GM23248 (cell line): Measurements from ENCODE around the gene MAU2. TPM values are rescaled to one million over a fixed set of nuclear protein-coding genes. Genes with fewer than 3 reads are reported as not detected.

Source experiments
- DNase-seq: peaks from one replicate; pipeline ENCODE4 v3.0.0-alpha.2; 2015
- H2AFZ ChIP-seq: fragments of 200-600 bp; sonication (generic); 2 replicates; pipeline ENCODE4 v1.6.1; 2016; ENCODE audit warnings: antibody characterized with exemption
- H3F3A ChIP-seq: fragments of 200-600 bp; sonication (generic); 2 replicates; pipeline ENCODE4 v1.6.1; 2016; ENCODE audit warnings: mild to moderate bottlenecking, antibody characterized with exemption, mixed run types; ENCODE audit not compliant: insufficient read depth
- H3K27ac ChIP-seq: fragments of 200-600 bp; sonication (generic); 2 replicates; pipeline ENCODE4 v1.5.1; 2016; ENCODE audit warnings: mild to moderate bottlenecking
- H3K27me3 ChIP-seq: fragments of 200-600 bp; sonication (generic); replicated peaks from 2 replicates; pipeline ENCODE4 v1.6.1; 2016; ENCODE audit warnings: mild to moderate bottlenecking; ENCODE audit not compliant: insufficient read depth
- H3K36me3 ChIP-seq: fragments of 200-600 bp; sonication (generic); 2 replicates; pipeline ENCODE4 v1.6.1; 2016; ENCODE audit warnings: low read depth, mild to moderate bottlenecking
- H3K4me1 ChIP-seq: fragments of 200-600 bp; sonication (generic); 2 replicates; pipeline ENCODE4 v1.6.1; 2016; ENCODE audit warnings: mild to moderate bottlenecking; ENCODE audit not compliant: insufficient read depth
- H3K4me2 ChIP-seq: fragments of 200-600 bp; sonication (generic); one replicate; pipeline ENCODE4 v1.6.1; 2016; ENCODE audit warnings: mild to moderate bottlenecking; ENCODE audit not compliant: unreplicated experiment
- H3K4me3 ChIP-seq: fragments of 200-600 bp; sonication (generic); 2 replicates; pipeline ENCODE4 v1.5.1; 2016; ENCODE audit warnings: mild to moderate bottlenecking
- H3K79me2 ChIP-seq: fragments of 200-600 bp; sonication (generic); 2 replicates; pipeline ENCODE4 v1.6.1; 2016; ENCODE audit warnings: mild to moderate bottlenecking; ENCODE audit not compliant: insufficient read depth
- H3K9ac ChIP-seq: fragments of 200-600 bp; sonication (generic); 2 replicates; pipeline ENCODE4 v1.6.1; 2016; ENCODE audit warnings: mild to moderate bottlenecking
- H3K9me2 ChIP-seq: fragments of 200-600 bp; sonication (generic); 2 replicates; pipeline ENCODE4 v1.6.1; 2016; ENCODE audit warnings: mixed run types, mild to moderate bottlenecking, moderate library complexity; ENCODE audit not compliant: insufficient read depth
- H3K9me3 ChIP-seq: fragments of 200-600 bp; sonication (generic); one replicate; pipeline ENCODE4 v1.6.1; 2017; ENCODE audit warnings: low read depth
- H4K20me1 ChIP-seq: fragments of 200-600 bp; sonication (generic); 2 replicates; pipeline ENCODE4 v1.6.0; 2016; ENCODE audit not compliant: insufficient read depth
- EZH2 ChIP-seq: fragments of 200-600 bp; sonication (generic); IDR thresholded peaks from 2 replicates; pipeline ENCODE4 v1.6.1; 2018; ENCODE audit warnings: antibody characterized with exemption, mild to moderate bottlenecking; ENCODE audit not compliant: insufficient read depth, poor library complexity, severe bottlenecking
- EZH2phosphoT487 ChIP-seq: fragments of 200-600 bp; sonication (generic); IDR thresholded peaks from 2 replicates; pipeline ENCODE4 v1.6.1; 2018; ENCODE audit warnings: antibody characterized with exemption, moderate library complexity, mild to moderate bottlenecking, low read depth; ENCODE audit not compliant: insufficient read depth
- WGBS, 2 experiments: methylation state at CpG; one replicate each; pipeline ENCODE4 v1.1.6; 2015 to 2017; ENCODE audit warnings: low lambda C conversion rate in 2 of 2, low coverage in 1 of 2; ENCODE audit errors: missing lambda C conversion rate in 2 of 2; 5-methylcytosine and 5-hydroxymethylcytosine counted together
- in situ Hi-C: fragments of 300-500 bp; cut with MboI; formaldehyde crosslinking; loops from 2 replicates; pipeline ENCODE4 v1.15.0; 2020
- polyA plus RNA-seq: library from polyadenylated mRNA; unstranded; fragments of >200 nt; fragmentation: Nextera tagmentation; extraction: Ambion mirVana; gene quantifications from 2 replicates; pipeline ENCODE4 v1.2.1, GENCODE V29; 2016
- total RNA-seq: library from RNA; depleted of rRNA; stranded (reverse); fragments of >200 nt; shearing (Covaris generic); gene quantifications from 2 replicates; pipeline ENCODE4 v1.2.3, GENCODE V29; 2014

Gene MAU2
- total and polyA plus RNA-seq, 2 experiments from 2014 or later: 23.0 to 25.4 TPM

GRCh38 chr19:19399733-19400433 is 79.3 kb downstream of the MAU2 start:
- H3K4me1 ChIP-seq: peaks cover 37% of the 10 kb centered on the region
- H2AFZ ChIP-seq: peak overlapping the region; percentile 68
- H3K9me3 ChIP-seq: no peaks in the 10 kb centered on the region
- H3F3A ChIP-seq: peaks cover 25% of the 10 kb centered on the region
- H3K36me3 ChIP-seq: no peaks in the 10 kb centered on the region
- H3K27me3 ChIP-seq: no peaks in the 10 kb centered on the region
- TF ChIP-seq EZH2phosphoT487: no peak
- no peak for TF ChIP-seq EZH2
- H3K4me3 ChIP-seq: peak overlapping the region; percentile 12; the same call in 1 of the 2 replicates
- in situ Hi-C loops: no loop called here
- no peaks in the 10 kb centered on the region for H4K20me1 ChIP-seq
- H3K4me2 ChIP-seq: peak overlapping the region; percentile 29
- peaks cover 87% of the 10 kb centered on the region for H3K79me2 ChIP-seq
- peak overlapping the region; percentile 63 for H3K27ac ChIP-seq
- no peaks in the 10 kb centered on the region for H3K9me2 ChIP-seq
- 22 to 23% methylated on average over 9 of the region's 9 CpGs for WGBS, 2 experiments
- H3K9ac ChIP-seq: peak overlapping the region; percentile 55
- peak; percentile 75 for DNase-seq

- in situ Hi-C loops: no loop called here
- H2AFZ ChIP-seq: peak overlapping the region; percentile 60
- H3K27ac ChIP-seq: peak overlapping the region; percentile 99
- no peak for TF ChIP-seq EZH2phosphoT487
- no peak for TF ChIP-seq EZH2
- H3K9ac ChIP-seq: peak overlapping the region; percentile 64
- no peaks in the 10 kb centered on the region for H3K27me3 ChIP-seq
- H3K36me3 ChIP-seq: no peaks in the 10 kb centered on the region
- H3K9me3 ChIP-seq: no peaks in the 10 kb centered on the region
- H3K4me2 ChIP-seq: peak overlapping the region; percentile 52
- H3K4me3 ChIP-seq: no peak overlapping the region
- H3K9me2 ChIP-seq: no peaks in the 10 kb centered on the region
- WGBS, 2 experiments: 89 to 90% methylated on average over 10 to 11 of the region's 11 CpGs
- peaks cover 7% of the 10 kb centered on the region; the same call in 1 of the 2 replicates for H4K20me1 ChIP-seq
- H3K79me2 ChIP-seq: peaks cover 73% of the 10 kb centered on the region
- H3K4me1 ChIP-seq: peaks cover 48% of the 10 kb centered on the region
- H3F3A ChIP-seq: peaks cover 41% of the 10 kb centered on the region
- DNase-seq: peak; percentile 67
Measured at GRCh38 chr19:19402656-19403372, 82.2 kb downstream of the MAU2 start.

- Histone ChIP-seq H3K9ac (peak overlapping the region; percentile 64), H3K36me3 (no peaks in the 10 kb centered on the region), H3F3A (peaks cover 47% of the 10 kb centered on the region), H3K79me2 (peaks cover 73% of the 10 kb centered on the region), H3K4me2 (peak overlapping the region; percentile 52), H3K4me1 (peaks cover 55% of the 10 kb centered on the region), H2AFZ (peak overlapping the region; percentile 60), H3K9me3 (no peaks in the 10 kb centered on the region), H3K4me3 (no peak overlapping the region), H3K27me3 (no peaks in the 10 kb centered on the region), H3K27ac (peak overlapping the region; percentile 99), H3K9me2 (no peaks in the 10 kb centered on the region), H4K20me1 (peaks cover 7% of the 10 kb centered on the region; the same call in 1 of the 2 replicates)
- TF ChIP-seq EZH2phosphoT487: no peak
- TF ChIP-seq EZH2: no peak
- peak; percentile 89 for DNase-seq
- 39% methylated on average over 5 of the region's 5 CpGs for WGBS, 2 experiments
- in situ Hi-C loops: no loop called here
Measured at GRCh38 chr19:19403373-19403901, 82.8 kb downstream of the MAU2 start.

- 3 to 4% methylated on average over 51 to 72 of the region's 90 CpGs for WGBS, 2 experiments
- no peaks in the 10 kb centered on the region for H3K9me2 ChIP-seq
- H3K36me3 ChIP-seq: no peaks in the 10 kb centered on the region
- H3K4me1 ChIP-seq: peaks cover 62% of the 10 kb centered on the region
- peak within 1 kb of the TSS; percentile 93 for H3K4me3 ChIP-seq
- DNase-seq: peak; percentile 98
- peak within 1 kb of the TSS; percentile 96 for H3K4me2 ChIP-seq
- TF ChIP-seq EZH2 (no peak), EZH2phosphoT487 (no peak)
- peaks cover 15% of the 10 kb centered on the region; the same call in 1 of the 2 replicates for H4K20me1 ChIP-seq
- peaks cover 50% of the 10 kb centered on the region for H3F3A ChIP-seq
- peaks cover 73% of the 10 kb centered on the region for H3K79me2 ChIP-seq
- peak within 1 kb of the TSS; percentile 91 for H3K9ac ChIP-seq
- in situ Hi-C loops: no loop called here
- H3K27ac ChIP-seq: peak within 1 kb of the TSS; percentile 99
- peak within 1 kb of the TSS; percentile 78 for H2AFZ ChIP-seq
- no peaks in the 10 kb centered on the region for H3K9me3 ChIP-seq
- H3K27me3 ChIP-seq: no peaks in the 10 kb centered on the region
Measured at GRCh38 chr19:19404879-19405860, 84.5 kb downstream of the MAU2 start, which contains the start of gene GATAD2A. Gene GATAD2A, plus strand, starts transcription at chr19:19405675. Its CDS starts 59,671 bp downstream, at chr19:19465346.
